ENCODE measurements around the gene MCTP1. TPM values are rescaled to one million over a fixed set of nuclear protein-coding genes. Genes with fewer than 3 reads are reported as not detected.

The MCTP1 gene
- total RNA-seq, 4 donors from 2014 or later, result 3.3 to 31.4 (median 13.4) TPM

DNA sequence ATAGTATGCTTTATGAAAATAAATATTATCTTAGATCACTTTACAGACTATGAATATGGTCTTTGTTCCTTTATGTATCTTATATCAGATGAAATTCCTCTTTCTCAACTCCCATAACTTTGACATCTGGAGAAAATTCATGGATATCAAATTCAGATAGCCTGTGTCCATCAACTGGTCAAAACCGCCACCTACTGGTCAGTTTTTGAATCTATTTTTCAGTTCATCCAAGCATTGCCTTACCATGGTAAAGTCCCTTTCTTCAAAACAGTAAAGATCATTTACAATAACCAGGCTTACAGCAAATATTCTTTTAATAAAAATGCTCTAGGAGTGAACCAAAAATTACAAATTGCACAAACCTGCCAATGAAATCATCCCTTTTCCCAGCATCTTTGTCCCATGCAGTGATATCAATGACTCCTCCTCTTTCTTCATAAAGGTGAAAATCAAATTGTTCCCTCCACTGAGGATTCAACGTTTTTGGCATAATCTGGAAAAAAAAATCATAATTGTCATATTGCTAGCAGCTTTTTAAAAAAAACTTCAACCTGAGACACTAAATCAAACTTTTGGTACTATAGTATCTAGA, 375.9 kb downstream of the MCTP1 start:
- WGBS, 2 donors (ENCODE audit: low coverage in 1 of 2), result 30 to 31% methylated on average over 2 of the region's 2 CpGs
- intact Hi-C loops (cut with DNase I; ENCODE audit: low total_unique reads), result no loop called here
- Histone ChIP-seq H3K9me3 (no peaks in the 10 kb centered on the region), H3K4me1 (no peaks in the 10 kb centered on the region), H3K27ac (no peak overlapping the region), H3K4me3 (no peak overlapping the region), H3K36me3 (no peaks in the 10 kb centered on the region), H3K27me3 (no peaks in the 10 kb centered on the region)
- no peak for DNase-seq
- in situ Hi-C loops (cut with MboI; ENCODE audit: low pct_ligation_motif_present in 1 of 4, low pct_unique_long_range_greater_than_20kb in 1 of 4, low sequenced_read_pairs in 3 of 4), result no loop called here
- TF ChIP-seq POLR2A (IDR thresholded peaks at IDR 0.05), result no peak
- TF ChIP-seq, protein P1, sequence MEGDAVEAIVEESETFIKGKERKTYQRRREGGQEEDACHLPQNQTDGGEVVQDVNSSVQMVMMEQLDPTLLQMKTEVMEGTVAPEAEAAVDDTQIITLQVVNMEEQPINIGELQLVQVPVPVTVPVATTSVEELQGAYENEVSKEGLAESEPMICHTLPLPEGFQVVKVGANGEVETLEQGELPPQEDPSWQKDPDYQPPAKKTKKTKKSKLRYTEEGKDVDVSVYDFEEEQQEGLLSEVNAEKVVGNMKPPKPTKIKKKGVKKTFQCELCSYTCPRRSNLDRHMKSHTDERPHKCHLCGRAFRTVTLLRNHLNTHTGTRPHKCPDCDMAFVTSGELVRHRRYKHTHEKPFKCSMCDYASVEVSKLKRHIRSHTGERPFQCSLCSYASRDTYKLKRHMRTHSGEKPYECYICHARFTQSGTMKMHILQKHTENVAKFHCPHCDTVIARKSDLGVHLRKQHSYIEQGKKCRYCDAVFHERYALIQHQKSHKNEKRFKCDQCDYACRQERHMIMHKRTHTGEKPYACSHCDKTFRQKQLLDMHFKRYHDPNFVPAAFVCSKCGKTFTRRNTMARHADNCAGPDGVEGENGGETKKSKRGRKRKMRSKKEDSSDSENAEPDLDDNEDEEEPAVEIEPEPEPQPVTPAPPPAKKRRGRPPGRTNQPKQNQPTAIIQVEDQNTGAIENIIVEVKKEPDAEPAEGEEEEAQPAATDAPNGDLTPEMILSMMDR (IDR thresholded peaks at IDR 0.05), result peak in 4 of 5 experiments; percentile 26 to 52 (median 50)
- TF ChIP-seq EP300 (IDR thresholded peaks at IDR 0.05; ENCODE audit: low read depth), result no peak

DNA sequence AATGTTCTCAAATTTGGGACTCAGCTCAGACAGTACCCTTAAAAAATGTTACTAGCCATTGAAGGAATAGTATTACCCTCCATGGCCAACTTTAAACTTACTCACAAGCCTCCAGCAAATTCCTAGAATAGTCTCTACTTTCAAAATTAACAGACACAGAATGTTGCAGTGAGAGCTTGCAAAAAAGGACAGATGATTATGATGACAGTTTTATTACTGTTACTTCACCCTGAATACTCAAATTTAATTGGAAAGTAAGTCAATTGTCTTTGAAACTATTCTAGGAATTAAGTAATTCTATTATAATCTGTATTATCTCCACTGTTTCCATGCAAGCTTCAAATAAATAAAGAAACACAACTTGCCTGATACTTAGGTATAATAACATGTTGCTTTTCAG, 378.1 kb downstream of the MCTP1 start:
- Histone ChIP-seq H3K27me3 (no peaks in the 10 kb centered on the region), H3K4me3 (no peak overlapping the region), H3K9me3 (no peaks in the 10 kb centered on the region), H3K4me1 (no peaks in the 10 kb centered on the region), H3K36me3 (no peaks in the 10 kb centered on the region), H3K27ac (no peak overlapping the region)
- intact Hi-C loops (cut with DNase I; ENCODE audit: low total_unique reads), result no loop called here
- TF ChIP-seq POLR2A (IDR thresholded peaks at IDR 0.05) (no peak), EP300 (IDR thresholded peaks at IDR 0.05; ENCODE audit: low read depth) (no peak), POLR2AphosphoS5 (IDR thresholded peaks at IDR 0.05) (no peak)
- TF ChIP-seq, protein P1 (IDR thresholded peaks at IDR 0.05), result no peak
- in situ Hi-C loops (cut with MboI; ENCODE audit: low pct_ligation_motif_present in 1 of 4, low pct_unique_long_range_greater_than_20kb in 1 of 4, low sequenced_read_pairs in 3 of 4), result no loop called here
- DNase-seq, result no peak

DNA sequence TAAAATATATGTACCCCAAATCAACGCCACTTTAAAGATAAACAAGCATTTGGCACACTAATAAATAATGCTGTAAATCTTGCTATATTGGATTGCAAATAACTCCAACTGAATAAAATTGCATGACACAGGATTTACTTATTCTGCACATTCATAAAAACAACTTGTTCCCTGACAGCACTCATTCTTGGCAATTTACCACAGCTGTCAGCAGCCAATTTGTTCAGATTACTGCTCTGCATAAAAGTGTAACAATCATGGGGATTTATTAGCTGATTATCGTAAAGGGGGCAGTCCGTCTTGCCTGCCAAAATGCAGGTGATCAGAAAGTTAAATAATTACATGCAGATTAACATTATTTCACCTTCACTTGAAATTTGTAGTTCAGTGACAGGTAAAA, 381.2 kb downstream of the MCTP1 start:
- Histone ChIP-seq H3K9me3 (no peaks in the 10 kb centered on the region), H3K4me3 (no peak overlapping the region), H3K27ac (no peak overlapping the region), H3K27me3 (no peaks in the 10 kb centered on the region), H3K4me1 (no peaks in the 10 kb centered on the region), H3K36me3 (no peaks in the 10 kb centered on the region)
- TF ChIP-seq POLR2AphosphoS5 (IDR thresholded peaks at IDR 0.05) (no peak), POLR2A (IDR thresholded peaks at IDR 0.05) (no peak), EP300 (IDR thresholded peaks at IDR 0.05; ENCODE audit: low read depth) (no peak)
- TF ChIP-seq, protein P1 (IDR thresholded peaks at IDR 0.05), result no peak
- no peak for DNase-seq
- in situ Hi-C loops (cut with MboI; ENCODE audit: low pct_ligation_motif_present in 1 of 4, low pct_unique_long_range_greater_than_20kb in 1 of 4, low sequenced_read_pairs in 3 of 4) (no loop called here), intact Hi-C loops (cut with DNase I; ENCODE audit: low total_unique reads) (no loop called here)
- 62 to 64% methylated on average over 1 to 3 of the region's 3 CpGs for WGBS, 2 donors (ENCODE audit: low coverage in 1 of 2)

DNA sequence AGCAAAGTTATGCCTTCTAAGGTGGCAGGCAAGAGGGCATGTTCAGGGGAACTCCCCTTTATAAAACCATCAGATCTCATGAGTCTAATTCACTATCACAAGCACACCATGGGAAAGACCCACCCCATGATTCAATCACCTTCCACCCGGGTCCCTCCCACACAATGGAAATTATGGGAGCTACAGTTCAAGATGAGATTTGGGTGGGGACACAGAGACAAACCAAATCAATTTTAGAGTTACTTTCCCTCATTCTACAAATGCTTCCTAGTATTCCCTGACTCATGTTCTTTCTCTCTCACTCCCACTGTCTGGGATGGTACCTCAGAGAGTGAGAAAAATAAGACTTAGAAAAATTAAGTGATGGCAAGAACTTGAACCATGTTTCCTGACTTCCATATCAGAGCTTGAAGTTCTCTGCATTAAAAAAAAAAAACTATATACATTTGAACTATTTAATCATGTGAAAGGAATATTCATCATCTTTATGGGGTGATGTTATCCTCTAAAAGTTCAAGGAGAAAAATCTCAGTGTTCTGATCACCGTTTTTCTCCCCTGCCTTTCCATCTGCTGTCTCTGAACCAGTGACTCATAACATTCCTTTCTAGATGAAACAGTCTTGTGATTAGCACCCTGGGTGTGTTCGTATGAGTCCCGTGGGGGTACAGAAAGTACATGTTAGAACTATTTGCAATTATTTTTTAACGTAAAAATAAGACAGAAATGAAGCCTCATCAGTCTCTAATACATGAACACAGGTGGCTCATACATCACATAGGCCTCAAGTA, 383.5 kb downstream of the MCTP1 start:
- no peak overlapping the region for H3K4me3 ChIP-seq
- intact Hi-C loops (cut with DNase I; ENCODE audit: low total_unique reads) (no loop called here), in situ Hi-C loops (cut with MboI; ENCODE audit: low pct_ligation_motif_present in 1 of 4, low pct_unique_long_range_greater_than_20kb in 1 of 4, low sequenced_read_pairs in 3 of 4) (no loop called here)
- 53 to 59% methylated on average over 5 of the region's 5 CpGs for WGBS, 2 donors (ENCODE audit: low coverage in 1 of 2)
- no peak overlapping the region for H3K27ac ChIP-seq
- no peaks in the 10 kb centered on the region for H3K27me3 ChIP-seq
- DNase-seq, result no peak
- H3K9me3 ChIP-seq, result no peaks in the 10 kb centered on the region
- H3K36me3 ChIP-seq, result no peaks in the 10 kb centered on the region
- no peaks in the 10 kb centered on the region for H3K4me1 ChIP-seq
- TF ChIP-seq, protein P1 (IDR thresholded peaks at IDR 0.05), result no peak
- no peak for TF ChIP-seq EP300 (IDR thresholded peaks at IDR 0.05; ENCODE audit: low read depth)
- no peak for TF ChIP-seq POLR2AphosphoS5 (IDR thresholded peaks at IDR 0.05)
- no peak for TF ChIP-seq POLR2A (IDR thresholded peaks at IDR 0.05)

Measured in transverse colon (tissue), 4 donors.